Adrenal gland (tissue), 12 donors: ENCODE measurements around the gene MEOX2. TPM values are rescaled to one million over a fixed set of nuclear protein-coding genes. Genes with fewer than 3 reads are reported as not detected.

Source experiments
- DNase-seq, 7 donors: peaks; one replicate each; pipeline ENCODE4 v3.0.0-alpha.2; 2019 to 2020
- H3K27ac ChIP-seq, 5 donors: fragments of 200-600 bp; sonication (generic) in 4 of 5; 1 replicate in 3 of 5; 2 replicates in 2 of 5; pipeline versions ENCODE4 v1.5.1 to v1.8.0; 2016 to 2020; ENCODE audit warnings: mild to moderate bottlenecking in 1 of 5
- H3K27me3 ChIP-seq: fragments of 200-600 bp; 2 replicates; pipeline ENCODE4 v1.8.0; 2021
- H3K36me3 ChIP-seq, 2 donors: fragments of 200-600 bp; replicated peaks in 1 of 2; 1 replicate in 1 of 2; 2 replicates in 1 of 2; pipeline versions ENCODE4 v1.5.1 to v1.8.0; 2018 to 2022
- H3K4me1 ChIP-seq, 2 donors: fragments of 200-600 bp; replicated peaks in 1 of 2; 1 replicate in 1 of 2; 2 replicates in 1 of 2; pipeline versions ENCODE4 v1.5.1 to v1.8.0; 2018 to 2021
- H3K4me3 ChIP-seq, 4 donors: fragments of 200-600 bp; sonication (generic) in 3 of 4; one replicate each; pipeline ENCODE4 v1.5.1; 2016 to 2018
- H3K9me3 ChIP-seq, 3 donors: fragments of 200-600 bp; sonication (generic) in 1 of 3; replicated peaks in 1 of 3; 1 replicate in 2 of 3; 2 replicates in 1 of 3; pipeline versions ENCODE4 v1.5.1 to v1.8.0; 2016 to 2021
- CTCF ChIP-seq, 6 experiments: fragments of 450-650 bp in 4 of 6; fragments of 200-600 bp in 2 of 6; sonication (generic) in 1 of 6; IDR thresholded peaks; 1 replicate in 5 of 6; 2 replicates in 1 of 6; pipeline versions ENCODE4 v1.5.1 to v1.8.0; 2016 to 2021; ENCODE audit warnings: antibody characterized with exemption in 6 of 6, mild to moderate bottlenecking in 2 of 6, moderate library complexity in 1 of 6
- POLR2A ChIP-seq, 2 donors: fragments of 450-650 bp; IDR thresholded peaks; one replicate each; pipeline ENCODE4 v1.6.1; 2017; ENCODE audit warnings: antibody characterized with exemption in 2 of 2, mild to moderate bottlenecking in 2 of 2, moderate library complexity in 1 of 2
- WGBS, 4 donors: extraction: QIAGEN DNeasy Blood & Tissue Kit in 2 of 4; methylation state at CpG; one replicate each; pipeline versions ENCODE4 v1.1.5 to v1.1.7; 2013 to 2017; 5-methylcytosine and 5-hydroxymethylcytosine counted together
- intact Hi-C, 2 donors: fragments of 100-400 bp; cut with DNase I; formaldehyde crosslinking; loops; one replicate each; pipeline versions ENCODE4 v1.14.1 to v1.15.0; 2022 to 2023
- polyA plus RNA-seq, 3 donors: library from polyadenylated mRNA; stranded (reverse); fragments of 200-250 nt in 2 of 3; fragments of 350-450 nt in 1 of 3; fragmentation: Illumina TruSeq in 1 of 3; extraction: RNeasy Lipid Tissue Mini Kit (QIAGEN cat#74804) in 1 of 3; gene quantifications; one replicate each; pipeline ENCODE4 v1.2.3, GENCODE V29; 2013 to 2014
- total RNA-seq, 9 donors: library from RNA; depleted of rRNA in 4 of 9; stranded (reverse); fragments of >200 nt in 4 of 9; fragments of 120-200 nt in 1 of 9; fragmentation: NEBNext Ultra II Directional in 1 of 9; extraction: Animal tissue kit (Norgen Biotek cat#: 25700) in 1 of 9; gene quantifications; one replicate each; pipeline versions ENCODE4 v1.1.0 to v1.2.4, GENCODE V29; 2013 to 2023
- donor health status: healthy with polysubstance abuse.
- donor health status: Bipolar disorder and iron deficiency.
- donor health status: DM: yes; HTN: yes; CAD: no.
- donor health status: DM: no; HTN: no; CAD: no.
- donor health status: DM: no; HTN: no; CAD: no.
- donor health status: DM: yes; HTN: yes; CAD: no.

Gene MEOX2
- total and polyA plus RNA-seq, 12 donors = 0.14 to 3.0 (median 0.79) TPM; not detected in 2

GRCh38 chr7:15667991-15668390, 18.5 kb downstream of the MEOX2 start:
- Histone ChIP-seq H3K4me3 (no peak overlapping the region), H3K4me1 (no peaks in the 10 kb centered on the region), H3K36me3 (no peaks in the 10 kb centered on the region), H3K9me3 (no peaks in the 10 kb centered on the region), H3K27ac (no peak overlapping the region), H3K27me3 (no peaks in the 10 kb centered on the region)
- no peak for DNase-seq
- intact Hi-C loops = no loop called here
- TF ChIP-seq CTCF (IDR thresholded peaks at IDR 0.05) (no peak), POLR2A (IDR thresholded peaks at IDR 0.05) (no peak)
- WGBS, 4 donors = 81 to 89% (median 84%) methylated on average over 5 of the region's 5 CpGs

DNA sequence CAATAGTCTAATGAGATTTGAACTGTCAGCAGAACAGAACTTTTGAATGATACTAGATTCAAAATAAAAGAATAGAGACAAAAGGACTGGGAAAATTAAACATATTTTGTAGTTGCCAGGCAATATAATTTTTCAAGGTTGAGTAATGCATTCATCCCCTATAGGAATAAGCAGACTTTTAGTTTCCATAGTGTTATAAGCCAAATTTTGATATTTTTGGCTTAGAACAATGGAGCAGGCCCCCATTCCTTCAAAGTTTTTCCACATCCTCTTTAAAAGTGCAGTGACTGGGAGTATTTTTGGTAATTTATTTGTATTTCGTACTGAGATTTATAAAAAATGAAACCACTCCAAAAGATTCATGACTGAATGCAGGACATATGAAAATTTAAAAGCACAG, 24.0 kb downstream of the MEOX2 start:
- WGBS, 4 donors = 50 to 79% (median 65%) methylated on average over 1 of the region's 1 CpG
- no peak for TF ChIP-seq POLR2A (IDR thresholded peaks at IDR 0.05)
- no peak for TF ChIP-seq CTCF (IDR thresholded peaks at IDR 0.05)
- Histone ChIP-seq H3K36me3 (no peaks in the 10 kb centered on the region), H3K4me1 (no peaks in the 10 kb centered on the region), H3K4me3 (no peak overlapping the region), H3K27ac (no peak overlapping the region), H3K27me3 (no peaks in the 10 kb centered on the region), H3K9me3 (no peaks in the 10 kb centered on the region)
- intact Hi-C loops = no loop called here
- no peak for DNase-seq

DNA sequence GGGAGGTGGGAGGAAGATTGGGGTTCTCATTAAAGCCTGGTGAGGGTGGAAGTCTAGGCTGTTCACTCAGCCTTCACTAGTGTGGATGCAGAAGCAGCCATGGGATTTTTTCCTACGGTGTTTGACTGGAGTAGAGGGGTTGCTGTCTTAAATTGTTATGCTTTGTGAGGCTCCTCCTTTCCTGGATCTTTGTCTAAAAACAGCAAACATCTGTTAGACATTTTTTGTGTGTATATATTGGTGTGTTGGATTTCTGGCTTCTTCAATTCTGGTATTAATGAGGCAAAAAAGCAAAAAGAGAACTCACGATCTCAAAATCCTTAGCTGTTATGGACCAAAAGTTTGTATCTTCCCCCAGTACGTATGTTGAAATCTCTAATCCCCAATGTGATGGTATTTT, 28.2 kb downstream of the MEOX2 start:
- H3K27ac ChIP-seq = no peak overlapping the region

GRCh38 chr7:15652776-15653290, 33.6 kb downstream of the MEOX2 start:
- Histone ChIP-seq H3K27me3 (no peaks in the 10 kb centered on the region), H3K9me3 (no peaks in the 10 kb centered on the region), H3K4me1 (no peaks in the 10 kb centered on the region), H3K36me3 (no peaks in the 10 kb centered on the region), H3K27ac (no peak overlapping the region), H3K4me3 (no peak overlapping the region)
- intact Hi-C loops = no loop called here
- DNase-seq = no peak
- WGBS, 4 donors = 50 to 58% (median 57%) methylated on average over 2 of the region's 2 CpGs
- TF ChIP-seq CTCF (IDR thresholded peaks at IDR 0.05) (no peak), POLR2A (IDR thresholded peaks at IDR 0.05) (no peak)

More for the DNA sequence above, 28.2 kb downstream of the MEOX2 start:
- Histone ChIP-seq H3K27me3 (no peaks in the 10 kb centered on the region), H3K4me1 (no peaks in the 10 kb centered on the region), H3K9me3 (no peaks in the 10 kb centered on the region), H3K4me3 (no peak overlapping the region), H3K36me3 (no peaks in the 10 kb centered on the region)
- TF ChIP-seq POLR2A (IDR thresholded peaks at IDR 0.05) (no peak), CTCF (IDR thresholded peaks at IDR 0.05) (no peak)
- no peak for DNase-seq
- intact Hi-C loops = no loop called here
- WGBS, 4 donors = 53 to 70% (median 57%) methylated on average over 3 of the region's 3 CpGs
